ENCODE data around the gene TEAD3. TPM values are rescaled to one million over a fixed set of nuclear protein-coding genes. Genes with fewer than 3 reads are reported as not detected.

Gene TEAD3
- total RNA-seq, 1 donor from 2014 or later, result 19.8 TPM

- no peak for TF ChIP-seq CTCF (IDR thresholded peaks at IDR 0.05)
- no peaks in the 10 kb centered on the region for H3K4me1 ChIP-seq
- intact Hi-C loops (cut with DNase I), result no loop called here
- H3K36me3 ChIP-seq, result peaks cover 59 to 83% of the 10 kb centered on the region in 2 donors
- no peak for DNase-seq (ENCODE audit: low spot score in 2 of 2)
- no peak overlapping the region for H3K27ac ChIP-seq
- no peaks in the 10 kb centered on the region for H3K27me3 ChIP-seq
- no peak overlapping the region for H3K4me3 ChIP-seq
- no peaks in the 10 kb centered on the region for H3K9me3 ChIP-seq
Observed at GRCh38 chr6:35478259-35478658, 18.6 kb downstream of the TEAD3 start.

GRCh38 chr6:35477551-35478179, 19.2 kb downstream of the TEAD3 start:
- TF ChIP-seq CTCF (IDR thresholded peaks at IDR 0.05), result no peak
- DNase-seq (ENCODE audit: low spot score in 2 of 2), result no peak
- Histone ChIP-seq H3K4me3 (no peak overlapping the region), H3K9me3 (no peaks in the 10 kb centered on the region), H3K27ac (no peak overlapping the region), H3K4me1 (no peaks in the 10 kb centered on the region), H3K27me3 (no peaks in the 10 kb centered on the region), H3K36me3 (peaks cover 58 to 83% of the 10 kb centered on the region in 2 donors)
- intact Hi-C loops (cut with DNase I), result no loop called here

DNA sequence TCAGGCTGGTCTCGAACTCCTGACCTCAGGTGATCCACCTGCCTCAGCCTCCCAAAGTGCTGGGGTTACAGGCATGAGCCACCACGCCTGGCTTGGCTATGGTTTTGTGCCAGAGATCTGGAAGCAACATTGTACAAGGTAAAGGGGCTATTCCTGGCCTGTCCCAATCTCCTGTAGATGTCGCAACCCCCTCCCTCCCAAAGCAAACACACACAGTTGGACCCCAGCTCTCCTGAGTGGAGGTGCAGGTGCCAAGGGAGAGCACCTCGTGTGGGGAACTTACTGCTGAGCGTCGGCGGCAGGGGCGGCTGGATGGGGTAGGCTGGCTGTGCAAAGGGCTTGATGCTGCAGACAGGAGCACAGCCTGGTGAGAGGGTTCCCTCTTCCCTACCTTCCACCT, 19.9 kb downstream of the TEAD3 start:
- Histone ChIP-seq H3K27me3 (no peaks in the 10 kb centered on the region), H3K36me3 (peaks cover 59 to 83% of the 10 kb centered on the region in 2 donors), H3K27ac (no peak overlapping the region), H3K4me1 (no peaks in the 10 kb centered on the region), H3K9me3 (no peaks in the 10 kb centered on the region), H3K4me3 (no peak overlapping the region)
- intact Hi-C loops (cut with DNase I), result no loop called here
- DNase-seq (ENCODE audit: low spot score in 2 of 2), result no peak
- TF ChIP-seq CTCF (IDR thresholded peaks at IDR 0.05), result no peak

DNA sequence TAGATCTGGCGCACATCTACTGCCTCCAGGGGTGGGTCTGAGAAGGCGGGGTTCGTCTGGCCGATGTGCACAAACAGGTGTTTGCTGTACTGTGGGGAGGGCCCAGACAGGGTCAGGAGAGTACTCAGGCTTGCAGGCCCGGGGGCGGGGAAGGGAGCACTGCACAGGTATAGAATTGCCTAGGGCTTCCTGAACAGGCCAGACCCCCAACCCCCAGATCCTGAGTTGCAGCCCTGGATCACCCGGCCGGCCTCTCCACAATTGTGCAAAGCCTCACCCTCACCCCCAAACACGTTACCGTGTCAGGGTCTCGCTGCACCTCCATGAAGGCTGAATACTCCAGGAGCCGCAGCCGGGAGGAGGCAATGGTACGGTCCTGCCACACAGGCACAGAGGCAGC, 20.9 kb downstream of the TEAD3 start:
- DNase-seq (ENCODE audit: low spot score in 2 of 2), result no peak
- H3K9me3 ChIP-seq, result no peaks in the 10 kb centered on the region
- H3K27ac ChIP-seq, result no peak overlapping the region
- no peak overlapping the region for H3K4me3 ChIP-seq
- TF ChIP-seq CTCF (IDR thresholded peaks at IDR 0.05), result no peak
- H3K27me3 ChIP-seq, result no peaks in the 10 kb centered on the region
- peaks cover 68 to 88% of the 10 kb centered on the region in 2 donors for H3K36me3 ChIP-seq
- H3K4me1 ChIP-seq, result peaks cover 0 to under 1% of the 10 kb centered on the region in 2 donors
- intact Hi-C loops (cut with DNase I), result no loop called here

GRCh38 chr6:35475573-35475972, 21.3 kb downstream of the TEAD3 start:
- intact Hi-C loops (cut with DNase I), result no loop called here
- H3K36me3 ChIP-seq, result peaks cover 68 to 92% of the 10 kb centered on the region in 2 donors
- no peak overlapping the region for H3K4me3 ChIP-seq
- H3K9me3 ChIP-seq, result no peaks in the 10 kb centered on the region
- H3K27me3 ChIP-seq, result no peaks in the 10 kb centered on the region
- DNase-seq (ENCODE audit: low spot score in 2 of 2), result no peak
- peaks cover 0 to 5% of the 10 kb centered on the region in 2 donors for H3K4me1 ChIP-seq
- no peak for TF ChIP-seq CTCF (IDR thresholded peaks at IDR 0.05)
- no peak overlapping the region for H3K27ac ChIP-seq

All from ascending aorta (tissue), 2 donors.